K562 (cell line): Measurements from ENCODE around the gene EFS. TPM values are rescaled to one million over a fixed set of nuclear protein-coding genes. Genes with fewer than 3 reads are reported as not detected.

Source experiments
- ATAC-seq: fragments of 200-7000 bp; cut with Tn5 transposase; 3 replicates; pipeline ENCODE4 v1.9.1; 2020; ENCODE audit warnings: moderate library complexity
- BruUV-seq: library from RNA; stranded (reverse); fragments of 400-500 nt; replicated peaks from 2 replicates; lab custom pipeline; 2021; lab: Mats Ljungman, UMichigan
- CTCF ChIA-PET: fragments of 300-600 bp; formaldehyde crosslinking; extraction: SDS; loops from one replicate; lab custom pipeline; 2021; ENCODE audit warnings: low intra/inter-chr PET ratio; lab: Yijun Ruan, JAX
- POLR2A ChIA-PET: fragments of 300-600, 350-650 bp; sonication (Branson Sonifier 250); formaldehyde crosslinking; extraction: SDS; loops from one replicate; lab custom pipeline; 2021; ENCODE audit warnings: antibody characterized with exemption, inconsistent platforms; lab: Yijun Ruan, JAX
- DNase-seq, 4 experiments: peaks; one replicate each; pipeline versions ENCODE4 v3.0.0 to v3.0.0-alpha.2; 2011 to 2018; ENCODE audit warnings: low spot score in 3 of 4, mixed read lengths in 3 of 4; ENCODE audit errors: extremely low read depth in 1 of 4
- FAIRE-seq: peaks from 2 replicates; lab custom pipeline; 2011; peaks lifted over from hg19 to GRCh38; lab: Jason Lieb, UNC
- H2AFZ ChIP-seq: 2 replicates; pipeline ENCODE4 v1.6.0; 2011; ENCODE audit warnings: low read depth, low read length, control low read depth, inconsistent platforms
- H3K27ac ChIP-seq: fragments of 200-600 bp; 3 replicates; pipeline ENCODE4 v1.8.0; 2011; ENCODE audit warnings: low read depth, mild to moderate bottlenecking, control low read depth, inconsistent platforms, low read length, moderate library complexity, mixed read lengths; ENCODE audit errors: extremely low read depth
- H3K27me3 ChIP-seq, 2 experiments: fragments of 300-600 bp in 1 of 2; 2 replicates in 1 of 2; 3 replicates in 1 of 2; pipeline versions ENCODE4 v1.6.0 to v1.8.0; 2011; ENCODE audit warnings: inconsistent platforms in 2 of 2, low read length in 2 of 2, mild to moderate bottlenecking in 1 of 2, mixed read lengths in 1 of 2, moderate library complexity in 1 of 2; ENCODE audit not compliant: control insufficient read depth in 2 of 2, insufficient read depth in 2 of 2
- H3K36me3 ChIP-seq: fragments of 300-600 bp; 3 replicates; pipeline ENCODE4 v1.8.0; 2011; ENCODE audit warnings: mild to moderate bottlenecking, low read length, inconsistent platforms; ENCODE audit not compliant: control insufficient read depth, insufficient read depth
- H3K4me1 ChIP-seq, 2 experiments: fragments of 200-600 bp in 1 of 2; replicated peaks in 1 of 2; 2 replicates in 1 of 2; 3 replicates in 1 of 2; pipeline versions ENCODE4 v1.5.1 to v1.8.0; 2011; ENCODE audit warnings: inconsistent platforms in 2 of 2, low read length in 2 of 2, mild to moderate bottlenecking in 1 of 2, mixed read lengths in 1 of 2, moderate library complexity in 1 of 2; ENCODE audit not compliant: control insufficient read depth in 2 of 2, insufficient read depth in 2 of 2
- H3K4me2 ChIP-seq: 2 replicates; pipeline ENCODE4 v1.6.1; 2011; ENCODE audit warnings: low read length, control low read depth, inconsistent platforms, mixed read lengths; ENCODE audit not compliant: insufficient read depth
- H3K4me3 ChIP-seq: fragments of 200-600 bp; sonication (generic), shearing (Covaris generic); 2 replicates; pipeline ENCODE4 v1.5.1; 2016; ENCODE audit warnings: control low read depth, inconsistent platforms
- H3K79me2 ChIP-seq: fragments of 200-600 bp; 3 replicates; pipeline ENCODE4 v1.8.0; 2011; ENCODE audit warnings: low read length, inconsistent platforms; ENCODE audit not compliant: control insufficient read depth, insufficient read depth
- H3K9ac ChIP-seq, 2 experiments: 2 replicates each; pipeline versions ENCODE4 v1.6.0 to v1.6.1; 2011; ENCODE audit warnings: low read depth in 2 of 2, low read length in 2 of 2, control low read depth in 1 of 2, inconsistent platforms in 1 of 2, mild to moderate bottlenecking in 1 of 2, mixed read lengths in 1 of 2; ENCODE audit not compliant: insufficient read depth in 1 of 2
- H3K9me1 ChIP-seq: one replicate; pipeline ENCODE4 v1.6.0; 2011; ENCODE audit warnings: inconsistent platforms, mild to moderate bottlenecking, low read length, moderate library complexity; ENCODE audit not compliant: control insufficient read depth, insufficient read depth
- H3K9me3 ChIP-seq: replicated peaks from 2 replicates; pipeline ENCODE4 v1.5.1; 2011; ENCODE audit warnings: low read depth, low read length, inconsistent platforms; ENCODE audit not compliant: control insufficient read depth, insufficient read depth
- H4K20me1 ChIP-seq: replicated peaks from 2 replicates; pipeline ENCODE4 v1.6.1; 2011; ENCODE audit warnings: low read length, inconsistent platforms, mixed read lengths; ENCODE audit not compliant: control insufficient read depth, insufficient read depth
- HDGF ChIP-seq: fragments of 450-650 bp; IDR thresholded peaks from 2 replicates; pipeline ENCODE4 v1.6.1; 2016
- NR2F6 ChIP-seq: fragments of 450-650 bp; formaldehyde crosslinking; IDR thresholded peaks from 2 replicates; pipeline ENCODE4 v1.4.0; 2020; ENCODE audit warnings: mild to moderate bottlenecking
- PURB ChIP-seq: sonication (generic); formaldehyde crosslinking; IDR thresholded peaks from 2 replicates; pipeline ENCODE4 v1.9.0; 2021; ENCODE audit warnings: low read depth, mild to moderate bottlenecking, missing genetic modification reagents
- SMC3 ChIP-seq: conservative IDR thresholded peaks from 2 replicates; pipeline ENCODE4 v1.6.1; 2011; ENCODE audit warnings: low read depth, low read length, improper control_type of control experiment; ENCODE audit not compliant: insufficient read depth
- YY1 ChIP-seq, 3 experiments: IDR thresholded peaks; 2 replicates each; pipeline ENCODE4 v1.6.1; 2011; ENCODE audit warnings: low read length in 2 of 3, mild to moderate bottlenecking in 2 of 3, moderate library complexity in 2 of 3, borderline replicate concordance in 1 of 3, control low read depth in 1 of 3, low read depth in 1 of 3; ENCODE audit not compliant: insufficient read depth in 3 of 3, insufficient replicate concordance in 2 of 3, control insufficient read depth in 1 of 3, insufficient read length in 1 of 3; ENCODE audit errors: extremely low read depth in 1 of 3
- ZNF165 ChIP-seq: fragments of 250-450 bp; sonication (Bioruptor Pico); IDR thresholded peaks from 2 replicates; pipeline ENCODE4 v1.4.0; 2020; ENCODE audit warnings: borderline replicate concordance
- WGBS: fragments of 100-300 bp; shearing (Covaris generic); methylation state at CpG from one replicate; pipeline ENCODE4 v1.1.6; 2016; ENCODE audit warnings: low coverage, mixed read lengths; ENCODE audit not compliant: insufficient coverage; ENCODE audit errors: missing lambda C conversion rate; 5-methylcytosine and 5-hydroxymethylcytosine counted together
- in situ Hi-C: fragments of 300-500 bp; cut with MboI; formaldehyde crosslinking; loops from 4 replicates; pipeline ENCODE4 v1.15.0; 2018; ENCODE audit warnings: inconsistent platforms, mixed read lengths
- intact Hi-C: fragments of 100-400 bp; cut with micrococcal nuclease; formaldehyde crosslinking; loops from 2 replicates; pipeline ENCODE4 v1.14.2; 2022
- polyA plus RNA-seq, 8 experiments: library from polyadenylated mRNA; depleted of rRNA in 4 of 8; stranded (reverse) in 5 of 8; unstranded in 3 of 8; fragments of >200 nt; fragmentation: Nextera tagmentation in 2 of 8; fragmentation: Illumina TruSeq in 1 of 8; extraction: Ambion mirVana in 2 of 8; extraction: Trizol in 1 of 8; gene quantifications; 2 replicates each; pipeline versions ENCODE4 v1.2.1 to v1.2.3, GENCODE V29; 2011 to 2014; ENCODE audit warnings: inconsistent platforms in 1 of 8, missing spikeins in 1 of 8
- total RNA-seq, 7 experiments: library from RNA; depleted of rRNA in 6 of 7; stranded (reverse); fragments of >200 nt in 6 of 7; fragmentation: Illumina TruSeq in 2 of 7; extraction: Trizol in 2 of 7; gene quantifications; 2 replicates each; pipeline versions ENCODE4 v1.2.1 to v1.2.3, GENCODE V29; 2011 to 2021; ENCODE audit warnings: low replicate concordance in 1 of 7
- TF ChIP-seq, protein P1 (sequence below): fragments of 450-650 bp; formaldehyde crosslinking; IDR thresholded peaks from 2 replicates; pipeline ENCODE4 v1.4.0; 2020; ENCODE audit warnings: mild to moderate bottlenecking, mixed read lengths

Gene EFS
- total and polyA plus RNA-seq, 9 of the 15 experiments (the other 6 are each of a cell fraction or from before 2014, with no cell fraction given), result 0.01 to 0.03 TPM; not detected in 7

DNA sequence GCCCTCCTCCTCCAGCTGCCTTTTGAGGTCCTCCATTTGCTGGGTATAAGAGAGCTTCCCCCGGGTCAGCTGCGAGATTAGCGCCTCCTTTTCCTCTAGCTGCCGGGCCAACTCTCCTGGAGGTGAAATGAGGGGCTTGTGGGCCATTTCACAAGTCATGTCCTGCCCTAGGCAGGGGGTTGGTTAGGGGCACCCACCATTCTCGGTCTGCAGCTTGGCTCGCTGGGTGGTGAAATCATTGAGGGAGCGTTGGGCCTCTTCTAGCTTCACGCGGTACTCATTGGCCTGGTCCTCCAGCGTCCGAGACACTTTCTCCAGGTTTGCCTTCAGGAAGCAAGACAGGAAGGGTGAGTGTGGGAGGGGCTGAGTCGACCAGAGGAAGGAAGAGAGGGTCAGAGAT lies 24.4 kb upstream of the EFS start:
- no peak overlapping the region for H3K27ac ChIP-seq
- in situ Hi-C loops, result loop anchor here (10.0 kb wide), 1 partner anchor 125 kb away; no protein-coding TSS in a partner anchor
- H3K36me3 ChIP-seq, result no peaks in the 10 kb centered on the region
- no peaks in the 10 kb centered on the region for H3K79me2 ChIP-seq
- no peaks in the 10 kb centered on the region for H3K9me1 ChIP-seq
- TF ChIP-seq SMC3, result no peak
- TF ChIP-seq, protein P1, sequence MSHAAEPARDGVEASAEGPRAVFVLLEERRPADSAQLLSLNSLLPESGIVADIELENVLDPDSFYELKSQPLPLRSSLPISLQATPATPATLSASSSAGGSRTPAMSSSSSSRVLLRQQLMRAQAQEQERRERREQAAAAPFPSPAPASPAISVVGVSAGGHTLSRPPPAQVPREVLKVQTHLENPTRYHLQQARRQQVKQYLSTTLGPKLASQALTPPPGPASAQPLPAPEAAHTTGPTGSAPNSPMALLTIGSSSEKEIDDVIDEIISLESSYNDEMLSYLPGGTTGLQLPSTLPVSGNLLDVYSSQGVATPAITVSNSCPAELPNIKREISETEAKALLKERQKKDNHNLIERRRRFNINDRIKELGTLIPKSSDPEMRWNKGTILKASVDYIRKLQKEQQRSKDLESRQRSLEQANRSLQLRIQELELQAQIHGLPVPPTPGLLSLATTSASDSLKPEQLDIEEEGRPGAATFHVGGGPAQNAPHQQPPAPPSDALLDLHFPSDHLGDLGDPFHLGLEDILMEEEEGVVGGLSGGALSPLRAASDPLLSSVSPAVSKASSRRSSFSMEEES, result no peak
- no peak for TF ChIP-seq PURB (CRISPR knock-in tag)
- no peak for TF ChIP-seq NR2F6 (CRISPR knock-in tag)
- TF ChIP-seq ZNF165, result no peak
- no peak for TF ChIP-seq YY1 (IDR thresholded peaks at IDR 0.05; ENCODE audit: borderline replicate concordance in 1 of 3, control insufficient read depth in 1 of 3, extremely low read depth in 1 of 3, insufficient read depth in 3 of 3, insufficient read length in 1 of 3, insufficient replicate concordance in 2 of 3, low read depth in 1 of 3, low read length in 2 of 3)
- TF ChIP-seq HDGF, result no peak
- DNase-seq, result no peak
- peaks cover 0 to 7% of the 10 kb centered on the region in 2 experiments; a peak in 2 of 5 replicates for H3K4me1 ChIP-seq
- ChIA-PET CTCF (no interaction called here), POLR2A (interaction anchor here (1.0 kb wide), 1 partner anchor 9 kb away, joined by 3 read pairs; no protein-coding TSS in a partner anchor)
- no peak overlapping the region for H2AFZ ChIP-seq
- WGBS, result 0% methylated on average over 6 of the region's 12 CpGs
- H3K27me3 ChIP-seq, result peaks cover 31 to 72% of the 10 kb centered on the region in 2 experiments; a peak in 3 of 5 replicates
- no peaks in the 10 kb centered on the region for H3K9me3 ChIP-seq
- no peak for ATAC-seq
- intact Hi-C loops, result no loop called here
- no TSS peak for BruUV-seq
- no peaks in the 10 kb centered on the region for H4K20me1 ChIP-seq
- FAIRE-seq, result no peak
- H3K9ac ChIP-seq, result no peak overlapping the region
- no peak overlapping the region for H3K4me3 ChIP-seq
- no peak overlapping the region for H3K4me2 ChIP-seq
